Sigmoid colon (tissue), 7 donors: ENCODE results near the gene KRTAP4-8. TPM values are rescaled to one million over a fixed set of nuclear protein-coding genes. Genes with fewer than 3 reads are reported as not detected.

ENCODE experiments used
- DNase-seq: peaks from one replicate; pipeline ENCODE4 v3.0.0-alpha.2; 2019
- H3K27ac ChIP-seq, 4 donors: fragments of 200-600 bp; sonication (generic); one replicate each; pipeline ENCODE4 v1.5.1; 2016 to 2019; ENCODE audit warnings: mild to moderate bottlenecking in 1 of 4
- H3K27me3 ChIP-seq, 3 donors: fragments of 200-600 bp; sonication (generic); one replicate each; pipeline ENCODE4 v1.5.1; 2019; ENCODE audit warnings: mild to moderate bottlenecking in 1 of 3
- H3K36me3 ChIP-seq, 4 donors: fragments of 200-600 bp; sonication (generic); one replicate each; pipeline ENCODE4 v1.5.1; 2016 to 2019
- H3K4me1 ChIP-seq, 4 donors: fragments of 200-600 bp; sonication (generic); one replicate each; pipeline ENCODE4 v1.5.1; 2017 to 2019
- H3K4me3 ChIP-seq, 4 donors: fragments of 200-600 bp; sonication (generic); one replicate each; pipeline ENCODE4 v1.5.1; 2017 to 2019; ENCODE audit warnings: mild to moderate bottlenecking in 2 of 4, moderate library complexity in 1 of 4
- H3K9me3 ChIP-seq, 4 donors: fragments of 200-600 bp in 3 of 4; sonication (generic) in 3 of 4; one replicate each; pipeline versions ENCODE4 v1.5.1 to v1.6.1; 2013 to 2019
- EP300 ChIP-seq, 4 donors: sonication (generic); formaldehyde crosslinking; IDR thresholded peaks; one replicate each; pipeline ENCODE4 v1.6.1; 2017; ENCODE audit warnings: antibody characterized with exemption in 4 of 4
- POLR2A ChIP-seq, 2 donors: fragments of 450-650 bp; IDR thresholded peaks; one replicate each; pipeline ENCODE4 v1.6.1; 2016; ENCODE audit warnings: antibody characterized with exemption in 2 of 2, mild to moderate bottlenecking in 2 of 2, moderate library complexity in 2 of 2
- POLR2AphosphoS5 ChIP-seq, 4 donors: sonication (generic); formaldehyde crosslinking; IDR thresholded peaks; one replicate each; pipeline ENCODE4 v1.6.1; 2017; ENCODE audit warnings: antibody characterized with exemption in 4 of 4
- WGBS, 2 donors: extraction: QIAGEN DNeasy Blood & Tissue Kit; methylation state at CpG; one replicate each; pipeline ENCODE4 v1.1.7; 2013; 5-methylcytosine and 5-hydroxymethylcytosine counted together
- intact Hi-C: fragments of 100-400 bp; cut with DNase I; formaldehyde crosslinking; loops from one replicate; pipeline ENCODE4 v1.15.1; 2023
- polyA plus RNA-seq, 3 donors: library from polyadenylated mRNA; stranded (reverse); fragments of 200-250 nt; gene quantifications; one replicate each; pipeline ENCODE4 v1.2.3, GENCODE V29; 2013
- total RNA-seq, 4 donors: library from RNA; depleted of rRNA; stranded (reverse); fragments of >200 nt; gene quantifications; one replicate each; pipeline ENCODE4 v1.1.0, GENCODE V29; 2016
- TF ChIP-seq, protein P1 (sequence below), 4 experiments: fragments of 450-650 bp in 3 of 4; fragments of 200-600 bp in 1 of 4; IDR thresholded peaks; one replicate each; pipeline ENCODE4 v1.5.1; 2016 to 2019; ENCODE audit warnings: antibody characterized with exemption in 4 of 4, mild to moderate bottlenecking in 3 of 4, moderate library complexity in 2 of 4
- donor health status: healthy with polysubstance abuse.
- donor health status: Bipolar disorder and iron deficiency.
- donor health status: healthy.

KRTAP4-8 gene
- total and polyA plus RNA-seq, 7 donors: not detected

DNA sequence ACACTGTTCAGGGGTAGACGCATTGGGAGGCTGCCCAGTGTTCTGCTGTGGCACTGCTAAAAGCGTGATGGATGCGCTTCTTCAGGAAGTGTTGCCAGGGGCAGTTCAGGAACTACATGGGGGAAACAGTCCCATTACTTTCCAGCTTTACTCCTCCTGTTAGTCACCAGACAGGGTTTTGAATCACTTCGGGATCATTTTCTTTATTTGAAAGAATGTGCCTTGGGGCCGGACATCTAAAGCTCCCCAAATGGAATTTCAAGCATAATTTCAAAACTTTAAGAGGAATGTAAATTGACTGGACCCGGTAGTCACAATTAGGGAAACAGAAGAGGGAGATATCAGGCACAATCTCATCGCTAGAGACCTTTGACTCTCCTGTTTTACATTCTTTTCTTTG lies 49.5 kb downstream of the KRTAP4-8 start:
- TF ChIP-seq, protein P1, sequence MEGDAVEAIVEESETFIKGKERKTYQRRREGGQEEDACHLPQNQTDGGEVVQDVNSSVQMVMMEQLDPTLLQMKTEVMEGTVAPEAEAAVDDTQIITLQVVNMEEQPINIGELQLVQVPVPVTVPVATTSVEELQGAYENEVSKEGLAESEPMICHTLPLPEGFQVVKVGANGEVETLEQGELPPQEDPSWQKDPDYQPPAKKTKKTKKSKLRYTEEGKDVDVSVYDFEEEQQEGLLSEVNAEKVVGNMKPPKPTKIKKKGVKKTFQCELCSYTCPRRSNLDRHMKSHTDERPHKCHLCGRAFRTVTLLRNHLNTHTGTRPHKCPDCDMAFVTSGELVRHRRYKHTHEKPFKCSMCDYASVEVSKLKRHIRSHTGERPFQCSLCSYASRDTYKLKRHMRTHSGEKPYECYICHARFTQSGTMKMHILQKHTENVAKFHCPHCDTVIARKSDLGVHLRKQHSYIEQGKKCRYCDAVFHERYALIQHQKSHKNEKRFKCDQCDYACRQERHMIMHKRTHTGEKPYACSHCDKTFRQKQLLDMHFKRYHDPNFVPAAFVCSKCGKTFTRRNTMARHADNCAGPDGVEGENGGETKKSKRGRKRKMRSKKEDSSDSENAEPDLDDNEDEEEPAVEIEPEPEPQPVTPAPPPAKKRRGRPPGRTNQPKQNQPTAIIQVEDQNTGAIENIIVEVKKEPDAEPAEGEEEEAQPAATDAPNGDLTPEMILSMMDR (IDR thresholded peaks at IDR 0.05): no peak
- TF ChIP-seq POLR2A (IDR thresholded peaks at IDR 0.05): no peak
- TF ChIP-seq POLR2AphosphoS5 (IDR thresholded peaks at IDR 0.05): no peak
- TF ChIP-seq EP300 (IDR thresholded peaks at IDR 0.05): no peak
- H3K9me3 ChIP-seq: peaks cover 0 to 2% (median 0%) of the 10 kb centered on the region in 4 donors
- intact Hi-C loops: no loop called here
- no peaks in the 10 kb centered on the region for H3K36me3 ChIP-seq
- no peak overlapping the region for H3K27ac ChIP-seq
- H3K4me3 ChIP-seq: no peak overlapping the region
- no peaks in the 10 kb centered on the region for H3K4me1 ChIP-seq
- 73 to 76% methylated on average over 7 of the region's 7 CpGs for WGBS, 2 donors
- H3K27me3 ChIP-seq: peaks cover 0 to 24% (median 0%) of the 10 kb centered on the region in 3 donors
- DNase-seq: no peak

Other genes starting within 250 kb of the KRTAP4-8 start
Only the 30 nearest of the 38 such genes appear.
- gene KRT39, start 131.2 kb downstream of the KRTAP4-8 start, total RNA-seq: not detected
- under 1 TPM in 1 of 3 donors, not detected in 2; 0.07 TPM for gene KRT39, start 131.2 kb downstream of the KRTAP4-8 start, polyA plus RNA-seq
- not detected for gene KRT40, start 113.8 kb downstream of the KRTAP4-8 start, total RNA-seq
- under 1 TPM in 2 of 3 donors, not detected in 1; 0.16 to 0.60 TPM for gene KRT40, start 113.8 kb downstream of the KRTAP4-8 start, polyA plus RNA-seq
- gene KRTAP3-3, start 104.0 kb downstream of the KRTAP4-8 start, total RNA-seq: not detected
- gene KRTAP3-3, start 104.0 kb downstream of the KRTAP4-8 start, polyA plus RNA-seq: not detected
- not detected for gene KRTAP3-2, start 98.2 kb downstream of the KRTAP4-8 start, total RNA-seq
- not detected for gene KRTAP3-2, start 98.2 kb downstream of the KRTAP4-8 start, polyA plus RNA-seq
- not detected for gene KRTAP3-1, start 89.0 kb downstream of the KRTAP4-8 start, total RNA-seq
- gene KRTAP3-1, start 89.0 kb downstream of the KRTAP4-8 start, polyA plus RNA-seq: not detected
- not detected for gene KRTAP1-5, start 70.9 kb downstream of the KRTAP4-8 start, total RNA-seq
- not detected for gene KRTAP1-5, start 70.9 kb downstream of the KRTAP4-8 start, polyA plus RNA-seq
- not detected for gene KRTAP1-4, start 67.9 kb downstream of the KRTAP4-8 start, total RNA-seq
- gene KRTAP1-4, start 67.9 kb downstream of the KRTAP4-8 start, polyA plus RNA-seq: not detected
- gene KRTAP1-3, start 63.3 kb downstream of the KRTAP4-8 start, total RNA-seq: not detected
- not detected for gene KRTAP1-3, start 63.3 kb downstream of the KRTAP4-8 start, polyA plus RNA-seq
- gene KRTAP1-1, start 56.7 kb downstream of the KRTAP4-8 start, total RNA-seq: not detected
- gene KRTAP1-1, start 56.7 kb downstream of the KRTAP4-8 start, polyA plus RNA-seq: not detected
- gene KRTAP2-1, start 50.8 kb downstream of the KRTAP4-8 start, total RNA-seq: not detected
- not detected for gene KRTAP2-1, start 50.8 kb downstream of the KRTAP4-8 start, polyA plus RNA-seq
- not detected for gene KRTAP2-2, start 42.9 kb downstream of the KRTAP4-8 start, total RNA-seq
- not detected for gene KRTAP2-2, start 42.9 kb downstream of the KRTAP4-8 start, polyA plus RNA-seq
- gene KRTAP2-3, start 38.0 kb downstream of the KRTAP4-8 start, total RNA-seq: not detected
- gene KRTAP2-3, start 38.0 kb downstream of the KRTAP4-8 start, polyA plus RNA-seq: not detected
- gene KRTAP2-4, start 32.3 kb downstream of the KRTAP4-8 start, total RNA-seq: not detected
- gene KRTAP2-4, start 32.3 kb downstream of the KRTAP4-8 start, polyA plus RNA-seq: not detected
- not detected for gene KRTAP4-7, start 14.0 kb downstream of the KRTAP4-8 start, total RNA-seq
- gene KRTAP4-7, start 14.0 kb downstream of the KRTAP4-8 start, polyA plus RNA-seq: not detected
- not detected for gene KRTAP4-16, start 4.1 kb upstream of the KRTAP4-8 start, total RNA-seq
- not detected for gene KRTAP4-16, start 4.1 kb upstream of the KRTAP4-8 start, polyA plus RNA-seq
- not detected for gene KRTAP4-9, start 7.2 kb upstream of the KRTAP4-8 start, total RNA-seq
- not detected for gene KRTAP4-9, start 7.2 kb upstream of the KRTAP4-8 start, polyA plus RNA-seq
- not detected for gene KRTAP4-11, start 20.2 kb upstream of the KRTAP4-8 start, total RNA-seq
- not detected for gene KRTAP4-11, start 20.2 kb upstream of the KRTAP4-8 start, polyA plus RNA-seq
- gene KRTAP4-12, start 26.0 kb upstream of the KRTAP4-8 start, total RNA-seq: not detected
- gene KRTAP4-12, start 26.0 kb upstream of the KRTAP4-8 start, polyA plus RNA-seq: not detected
- not detected for gene KRTAP4-6, start 42.4 kb upstream of the KRTAP4-8 start, total RNA-seq
- gene KRTAP4-6, start 42.4 kb upstream of the KRTAP4-8 start, polyA plus RNA-seq: not detected
- not detected for gene KRTAP4-5, start 51.7 kb upstream of the KRTAP4-8 start, total RNA-seq
- not detected for gene KRTAP4-5, start 51.7 kb upstream of the KRTAP4-8 start, polyA plus RNA-seq
- not detected for gene KRTAP4-4, start 62.6 kb upstream of the KRTAP4-8 start, total RNA-seq
- not detected for gene KRTAP4-4, start 62.6 kb upstream of the KRTAP4-8 start, polyA plus RNA-seq
- gene KRTAP4-3, start 70.1 kb upstream of the KRTAP4-8 start, total RNA-seq: not detected
- not detected for gene KRTAP4-3, start 70.1 kb upstream of the KRTAP4-8 start, polyA plus RNA-seq
- not detected for gene KRTAP4-2, start 80.1 kb upstream of the KRTAP4-8 start, total RNA-seq
- gene KRTAP4-2, start 80.1 kb upstream of the KRTAP4-8 start, polyA plus RNA-seq: not detected
- not detected for gene KRTAP4-1, start 86.8 kb upstream of the KRTAP4-8 start, total RNA-seq
- gene KRTAP4-1, start 86.8 kb upstream of the KRTAP4-8 start, polyA plus RNA-seq: 1 to 10 TPM in 1 of 3 donors, not detected in 2; 1.4 TPM
- not detected for gene KRTAP9-1, start 91.7 kb upstream of the KRTAP4-8 start, total RNA-seq
- not detected for gene KRTAP9-1, start 91.7 kb upstream of the KRTAP4-8 start, polyA plus RNA-seq
- gene KRTAP9-2, start 128.5 kb upstream of the KRTAP4-8 start, total RNA-seq: not detected
- not detected for gene KRTAP9-2, start 128.5 kb upstream of the KRTAP4-8 start, polyA plus RNA-seq
- gene KRTAP9-3, start 134.3 kb upstream of the KRTAP4-8 start, total RNA-seq: not detected
- gene KRTAP9-3, start 134.3 kb upstream of the KRTAP4-8 start, polyA plus RNA-seq: not detected
- not detected for gene KRTAP9-8, start 139.9 kb upstream of the KRTAP4-8 start, total RNA-seq
- not detected for gene KRTAP9-8, start 139.9 kb upstream of the KRTAP4-8 start, polyA plus RNA-seq
- gene KRTAP9-4, start 151.5 kb upstream of the KRTAP4-8 start, total RNA-seq: not detected
- gene KRTAP9-4, start 151.5 kb upstream of the KRTAP4-8 start, polyA plus RNA-seq: not detected
- not detected for gene KRTAP9-9, start 157.2 kb upstream of the KRTAP4-8 start, total RNA-seq
- gene KRTAP9-9, start 157.2 kb upstream of the KRTAP4-8 start, polyA plus RNA-seq: not detected